ENCODE measurements around the gene TGFBI. TPM values are rescaled to one million over a fixed set of nuclear protein-coding genes. Genes with fewer than 3 reads are reported as not detected.

Gene TGFBI
- total RNA-seq = 47.6 TPM
- long read RNA-seq, transcript TGFBI-201 (17 exons, 2,804 nt) = major isoform, 28 of 38 reads
- long read RNA-seq, partial matches to known transcripts = 6 of 38 reads
- long read RNA-seq, other reads (novel, unspliced or antisense) = 4 of 38 reads

- peak; percentile 88 for DNase-seq
- intact Hi-C loops (cut with micrococcal nuclease) = no loop called here
- ATAC-seq = peak; percentile 90
These were observed at the start of gene TGFBI for GRCh38 chr5:136028782-136029742. Gene TGFBI, plus strand, starts transcription at chr5:136028988. Its CDS starts 68 bp downstream, at chr5:136029056.

GRCh38 chr5:135978993-135979392, 49.8 kb upstream of the TGFBI start:
- DNase-seq = no peak
- intact Hi-C loops (cut with micrococcal nuclease) = no loop called here
- ATAC-seq = no peak

- ATAC-seq (peak; percentile 85), DNase-seq (no peak)
- intact Hi-C loops (cut with micrococcal nuclease) = no loop called here
These were observed 49.3 kb upstream of the TGFBI start for GRCh38 chr5:135979510-135979909.

- DNase-seq (no peak), ATAC-seq (no peak)
- intact Hi-C loops (cut with micrococcal nuclease) = no loop called here
These were observed 48.2 kb upstream of the TGFBI start for GRCh38 chr5:135980620-135981019.

GRCh38 chr5:135985951-135986350, 42.8 kb upstream of the TGFBI start:
- intact Hi-C loops (cut with micrococcal nuclease) = no loop called here
- DNase-seq (no peak), ATAC-seq (no peak)

GRCh38 chr5:135986401-135986800, 42.4 kb upstream of the TGFBI start:
- no peak for ATAC-seq
- intact Hi-C loops (cut with micrococcal nuclease) = no loop called here
- no peak for DNase-seq

- peak; percentile 58 for ATAC-seq
- intact Hi-C loops (cut with micrococcal nuclease) = no loop called here
- no peak for DNase-seq
These were observed 41.8 kb upstream of the TGFBI start for GRCh38 chr5:135986891-135987401.

GRCh38 chr5:135988546-135988945, 40.2 kb upstream of the TGFBI start:
- DNase-seq = no peak
- intact Hi-C loops (cut with micrococcal nuclease) = no loop called here
- ATAC-seq = no peak

GRCh38 chr5:135989686-135990085, 39.1 kb upstream of the TGFBI start:
- intact Hi-C loops (cut with micrococcal nuclease) = no loop called here
- no peak for ATAC-seq
- DNase-seq = no peak

- ATAC-seq = peak; percentile 47
- peak; percentile 32 for DNase-seq
- intact Hi-C loops (cut with micrococcal nuclease) = no loop called here
These were observed 38.1 kb upstream of the TGFBI start for GRCh38 chr5:135990528-135991255.

GRCh38 chr5:135991429-135991828, 37.4 kb upstream of the TGFBI start:
- no peak for DNase-seq
- intact Hi-C loops (cut with micrococcal nuclease) = no loop called here
- ATAC-seq = no peak

- ATAC-seq = peak; percentile 26
- intact Hi-C loops (cut with micrococcal nuclease) = no loop called here
- no peak for DNase-seq
These were observed 35.4 kb upstream of the TGFBI start for GRCh38 chr5:135993335-135993879.

- intact Hi-C loops (cut with micrococcal nuclease) = no loop called here
- DNase-seq = no peak
- ATAC-seq = peak; percentile 52
These were observed 34.7 kb upstream of the TGFBI start for GRCh38 chr5:135993880-135994636.

- no peak for DNase-seq
- intact Hi-C loops (cut with micrococcal nuclease) = no loop called here
- no peak for ATAC-seq
These were observed 32.8 kb upstream of the TGFBI start for GRCh38 chr5:135995976-135996375.

GRCh38 chr5:135996611-135997010, 32.2 kb upstream of the TGFBI start:
- DNase-seq (no peak), ATAC-seq (no peak)
- intact Hi-C loops (cut with micrococcal nuclease) = no loop called here

- DNase-seq = no peak
- ATAC-seq = no peak
- intact Hi-C loops (cut with micrococcal nuclease) = no loop called here
These were observed 31.0 kb upstream of the TGFBI start for GRCh38 chr5:135997673-135998335.

GRCh38 chr5:135998889-135999288, 29.9 kb upstream of the TGFBI start:
- DNase-seq = no peak
- intact Hi-C loops (cut with micrococcal nuclease) = no loop called here
- ATAC-seq = no peak

GRCh38 chr5:135999406-136000139, 29.2 kb upstream of the TGFBI start:
- peak; percentile 74 for ATAC-seq
- DNase-seq = no peak
- intact Hi-C loops (cut with micrococcal nuclease) = no loop called here

Measured in left ventricle myocardium superior (tissue), 1 donor.